Stimulated activated CD4-positive, alpha-beta T cell treated with anti-CD3 and anti-CD28 coated beads, Interleukin-12 subunit alpha, Interleukin-12 subunit beta, amount 100 ng/mL, for 24 hours (primary cell): ENCODE measurements around the gene STXBP1.
A peak's percentile ranks its signal among the peaks of the same experiment; 100 is the strongest.

ENCODE experiments used
- DNase-seq, 2 experiments: peaks; one replicate each; pipeline ENCODE4 v3.0.0-alpha.2; 2020; ENCODE audit warnings: low read depth in 2 of 2

The STXBP1 gene

DNA sequence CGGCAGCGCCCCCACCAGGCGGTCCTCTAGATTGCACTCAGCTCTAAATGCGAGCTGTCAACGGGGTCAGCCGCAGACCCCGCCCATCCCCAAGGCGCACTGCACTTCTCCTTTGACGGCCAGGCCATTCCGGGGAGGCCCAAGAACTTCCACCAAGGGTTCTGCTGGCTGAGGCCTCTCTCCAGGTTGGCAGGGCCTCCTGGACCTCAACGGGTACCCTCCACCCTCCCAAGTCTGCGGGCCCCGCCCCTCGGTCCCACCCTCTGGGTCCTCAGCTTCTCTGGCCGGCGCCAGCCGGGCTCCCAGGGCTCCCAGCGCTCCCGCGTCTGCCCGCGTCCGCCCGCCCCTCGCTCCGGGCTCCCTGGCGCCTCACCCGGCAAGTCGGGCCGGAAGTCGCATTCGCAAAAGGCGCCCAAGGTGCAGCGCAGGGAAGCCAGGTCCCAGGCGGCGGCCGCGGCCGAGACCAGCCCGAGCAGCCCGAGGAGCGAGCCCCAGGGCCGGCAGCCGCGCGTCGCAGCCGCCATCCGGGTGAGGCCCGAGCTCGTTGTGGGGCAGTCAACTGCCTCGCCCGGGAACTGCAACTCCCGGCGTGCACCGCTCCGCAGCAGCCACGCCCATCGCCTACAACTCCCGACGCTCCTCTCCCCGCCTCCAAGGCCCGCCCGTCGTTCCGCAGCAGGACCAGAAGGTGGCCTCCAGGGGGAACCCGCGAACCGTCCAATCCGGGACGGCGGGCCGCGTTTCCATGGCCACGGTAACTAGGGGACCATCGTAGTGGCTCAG lies 122.9 kb downstream of the STXBP1 start, which contains the start of gene TOR2A:
Gene TOR2A, minus strand, starts transcription at position 548 of the 783 bp plus-strand sequence. Its CDS starts 24 bp downstream, at position 524.
- DNase-seq = peak; percentile 93 to 98

DNA sequence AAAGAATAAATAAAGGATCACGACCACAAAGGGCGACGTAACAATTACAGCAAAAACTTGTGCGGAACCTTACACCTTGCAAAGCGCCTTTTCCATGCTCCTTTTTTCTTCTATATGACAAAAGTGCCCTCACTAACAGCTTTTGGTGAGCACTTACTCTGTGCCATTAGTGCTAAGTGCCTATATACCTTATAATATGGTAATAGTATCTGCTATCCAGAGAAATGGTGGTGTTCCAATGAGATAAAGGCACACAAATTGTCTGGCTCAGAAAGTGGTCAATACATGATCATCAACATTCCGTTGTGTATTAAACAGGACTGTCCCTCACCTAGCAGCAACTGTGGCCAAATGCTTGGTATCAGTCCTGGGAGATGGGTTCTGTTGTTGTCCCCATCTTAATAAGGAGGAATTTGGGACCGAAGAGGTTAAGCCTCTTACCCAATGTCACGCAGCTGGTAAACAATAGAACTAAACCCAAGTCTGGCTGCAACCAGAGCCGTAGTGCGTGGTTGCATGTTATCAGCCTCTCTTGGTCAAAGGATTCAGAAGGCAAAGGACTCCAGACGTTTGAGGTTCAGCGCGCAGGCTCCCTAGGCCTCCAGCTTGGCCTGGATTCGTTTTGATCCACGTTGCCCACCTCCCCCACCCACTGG lies 123.6 kb downstream of the STXBP1 start:
- no peak for DNase-seq

DNA sequence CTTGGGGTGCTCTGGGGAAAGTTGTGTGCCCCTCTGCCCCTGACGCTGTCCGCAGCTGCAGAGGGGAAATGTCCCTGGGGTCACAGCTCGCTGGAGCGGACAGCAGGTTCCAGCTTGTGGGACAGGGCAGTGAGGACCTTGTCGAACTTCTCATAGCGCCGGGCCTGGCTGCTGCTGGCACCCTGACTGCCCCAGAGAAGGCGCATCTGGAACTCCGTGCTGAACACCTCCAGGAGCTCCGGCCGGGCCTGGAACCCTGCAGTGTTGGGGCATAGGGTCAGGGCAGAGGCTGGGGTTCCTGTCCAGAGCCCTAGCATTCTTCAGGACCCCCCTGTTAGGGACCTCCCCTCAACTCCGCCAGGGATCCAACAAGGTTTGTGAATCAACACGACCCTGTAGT lies 126.6 kb downstream of the STXBP1 start:
- DNase-seq = no peak

DNA sequence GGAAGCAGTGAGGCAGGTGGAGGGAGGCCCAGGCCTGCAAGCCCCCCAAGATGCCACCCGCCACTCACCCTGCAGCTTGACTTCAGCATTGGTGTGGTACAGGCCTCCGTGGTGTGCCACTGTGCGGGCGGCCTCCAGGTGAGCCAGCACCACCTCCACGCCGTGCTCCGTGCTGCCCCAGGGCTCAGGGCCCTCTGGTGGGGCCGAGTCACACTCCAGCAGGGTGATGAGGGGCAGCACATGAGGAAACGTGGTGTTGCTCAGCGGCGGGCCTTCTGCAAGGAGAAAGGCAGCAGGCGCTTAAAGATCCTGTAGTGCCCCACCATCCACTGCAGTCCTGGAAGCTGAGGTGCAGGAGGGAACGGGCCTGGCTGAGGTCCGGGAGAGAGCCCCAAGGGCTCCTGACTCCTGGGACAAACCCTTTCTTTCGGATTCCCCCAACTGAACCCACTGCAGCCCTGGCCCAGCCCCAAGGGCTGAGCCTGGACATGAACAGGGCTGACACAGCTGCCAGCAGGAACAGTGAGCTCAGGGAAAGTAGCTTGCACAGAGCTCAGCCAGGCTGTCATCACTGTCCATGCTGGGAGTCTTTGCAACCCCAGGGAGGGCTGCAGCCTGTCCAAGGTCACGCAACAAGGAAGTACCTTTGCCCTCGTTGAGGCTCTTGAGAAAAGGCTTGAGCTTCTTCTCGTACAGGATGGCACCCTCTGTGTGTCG lies 127.7 kb downstream of the STXBP1 start:
- DNase-seq = no peak

DNA sequence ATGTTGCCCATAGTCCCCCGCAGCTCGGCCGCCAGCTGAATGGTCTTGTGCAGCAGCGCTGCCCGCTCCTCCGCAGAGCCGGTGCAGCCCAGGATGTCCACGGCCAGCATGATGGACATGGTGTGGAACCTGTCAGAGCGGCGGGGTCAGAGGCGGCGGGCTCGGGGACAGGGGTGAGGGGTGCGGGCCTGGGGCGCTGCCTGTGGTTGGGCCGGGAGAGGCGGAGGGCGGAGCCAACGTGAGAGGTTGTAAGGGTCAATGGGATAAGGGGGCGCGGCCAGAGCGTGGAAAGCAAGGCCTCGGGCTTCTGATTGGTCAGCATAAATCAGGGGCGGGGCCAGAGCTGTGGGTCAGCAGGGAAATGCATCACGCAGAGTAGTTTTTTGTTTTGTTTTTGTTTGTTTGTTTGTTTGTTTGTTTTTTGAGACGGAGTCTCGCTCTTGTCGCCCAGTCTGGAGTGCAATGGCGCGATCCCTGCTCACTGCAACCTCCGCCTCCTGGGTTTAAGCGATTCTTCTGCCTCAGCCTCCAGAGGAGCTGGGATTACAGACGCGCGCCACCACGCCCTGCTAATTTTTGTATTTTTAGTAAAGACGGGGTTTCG lies 129.9 kb downstream of the STXBP1 start:
- DNase-seq = no peak
